CD4-positive, alpha-beta T cell (primary cell): ENCODE results near the gene DOHH. TPM values are rescaled to one million over a fixed set of nuclear protein-coding genes. Genes with fewer than 3 reads are reported as not detected.

Source experiments
- ATAC-seq: fragments of 200-7000 bp; cut with Tn5 transposase; one replicate; pipeline ENCODE4 v1.10.0; 2022; ENCODE audit warnings: mild to moderate bottlenecking; ENCODE audit not compliant: poor library complexity
- CTCF ChIA-PET: fragments of 350-600 bp; sonication (Branson Sonifier 250); formaldehyde crosslinking; loops from one replicate; lab custom pipeline; 2021; ENCODE audit warnings: antibody characterized with exemption, inconsistent platforms; lab: Charles Lee
- POLR2A ChIA-PET: fragments of 350-600 bp; sonication (Branson Sonifier 250); formaldehyde crosslinking; loops from one replicate; lab custom pipeline; 2021; ENCODE audit warnings: antibody characterized with exemption, inconsistent platforms; lab: Charles Lee
- DNase-seq, 14 experiments: peaks; one replicate each; pipeline ENCODE4 v3.0.0-alpha.2; 2013 to 2020; ENCODE audit warnings: mixed read lengths in 2 of 14
- H3K27ac ChIP-seq, 2 donors: one replicate each; pipeline versions ENCODE4 v1.5.1 to v1.7.0; 2013; ENCODE audit warnings: low read length in 2 of 2, low read depth in 1 of 2, mild to moderate bottlenecking in 1 of 2
- H3K27me3 ChIP-seq, 2 experiments: 1 replicate in 1 of 2; 2 replicates in 1 of 2; pipeline versions ENCODE4 v1.6.1 to v1.7.0; 2013; ENCODE audit warnings: low read length in 2 of 2, control low read depth in 1 of 2, mild to moderate bottlenecking in 1 of 2, moderate library complexity in 1 of 2; ENCODE audit not compliant: insufficient read depth in 2 of 2, control insufficient read depth in 1 of 2
- H3K36me3 ChIP-seq: one replicate; pipeline ENCODE4 v1.6.1; 2013; ENCODE audit warnings: low read length, control low read depth; ENCODE audit not compliant: insufficient read depth
- H3K4me1 ChIP-seq: one replicate; pipeline ENCODE4 v1.6.1; 2013; ENCODE audit warnings: low read length, control low read depth; ENCODE audit not compliant: insufficient read depth
- H3K4me3 ChIP-seq: one replicate; pipeline ENCODE4 v1.5.1; 2013; ENCODE audit warnings: mild to moderate bottlenecking, low read length, moderate library complexity
- H3K9me3 ChIP-seq, 2 experiments: 1 replicate in 1 of 2; 2 replicates in 1 of 2; pipeline versions ENCODE4 v1.6.1 to v1.7.0; 2013; ENCODE audit warnings: low read length in 2 of 2, mild to moderate bottlenecking in 2 of 2, control low read depth in 1 of 2, moderate library complexity in 1 of 2; ENCODE audit not compliant: control insufficient read depth in 1 of 2, insufficient read depth in 1 of 2
- H3K27ac Mint-ChIP-seq: one replicate; pipeline ENCODE4 v1.8.0; 2020; ENCODE audit warnings: mixed read lengths
- H3K27me3 Mint-ChIP-seq: one replicate; pipeline ENCODE4 v1.8.0; 2021; ENCODE audit warnings: mixed read lengths
- H3K36me3 Mint-ChIP-seq: one replicate; pipeline ENCODE4 v1.8.0; 2021; ENCODE audit warnings: low read depth, mixed read lengths
- H3K4me1 Mint-ChIP-seq: one replicate; pipeline ENCODE4 v1.8.0; 2021; ENCODE audit warnings: low read depth, mixed read lengths
- H3K4me3 Mint-ChIP-seq: one replicate; pipeline ENCODE4 v1.8.0; 2020; ENCODE audit warnings: mild to moderate bottlenecking, mixed read lengths
- H3K9me3 Mint-ChIP-seq: one replicate; pipeline ENCODE4 v1.8.0; 2020; ENCODE audit warnings: mixed read lengths
- intact Hi-C, 2 experiments: fragments of 100-400 bp; cut with DNase I in 1 of 2; cut with micrococcal nuclease in 1 of 2; formaldehyde crosslinking; loops; one replicate each; pipeline versions ENCODE4 v1.15.1 to v1.9.0; 2023 to 2025; cut with DNase I, micrococcal nuclease
- total RNA-seq, 174 experiments: library from RNA in 2 of 174; stranded (reverse) in 2 of 174; gene quantifications; one replicate each; pipeline ENCODE4 v1.2.3 and lab custom pipeline; 2021 to 2026
- TF ChIP-seq, protein P1 (sequence below): fragments of 200-600 bp; IDR thresholded peaks from one replicate; pipeline ENCODE4 v1.8.0; 2022; ENCODE audit warnings: antibody characterized with exemption, mild to moderate bottlenecking

Gene DOHH
- total RNA-seq, 2 experiments from 2014 or later: 3.9 to 4.7 TPM

DNA sequence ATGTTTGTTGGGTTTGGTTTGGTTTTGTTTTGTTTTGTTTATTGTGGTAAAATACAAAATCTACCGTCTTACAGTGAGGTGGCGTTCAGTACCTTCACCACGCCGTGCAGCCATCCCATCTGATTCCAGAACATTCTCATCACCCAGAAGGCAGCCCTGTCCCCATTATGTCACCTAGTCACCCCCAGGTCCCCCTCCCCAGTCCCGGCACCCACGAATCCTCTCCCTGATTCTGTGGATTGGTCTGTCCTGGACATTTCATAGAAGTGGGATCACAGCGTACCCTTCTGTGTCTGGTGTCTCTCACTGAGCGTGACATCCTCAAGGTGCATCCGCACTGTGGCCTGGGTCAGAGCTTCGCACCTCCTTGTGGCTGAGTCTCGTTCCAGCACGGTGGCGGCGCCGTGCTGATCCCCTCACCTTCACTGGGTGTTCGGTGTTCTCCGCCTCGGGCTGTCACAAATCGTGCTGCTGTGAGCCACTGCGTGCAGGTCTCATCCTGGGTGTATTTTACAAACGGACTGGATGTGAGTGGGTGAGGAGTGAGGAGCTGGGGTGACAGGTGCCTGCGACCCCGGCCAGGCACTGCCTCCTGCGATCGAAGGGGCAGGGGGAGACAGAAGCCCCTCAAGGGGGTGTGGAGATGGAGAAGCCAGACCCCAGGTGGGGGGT, 37.9 kb upstream of the DOHH start:
- ATAC-seq (peak; percentile 16), DNase-seq (no peak)
- TF ChIP-seq, protein P1, sequence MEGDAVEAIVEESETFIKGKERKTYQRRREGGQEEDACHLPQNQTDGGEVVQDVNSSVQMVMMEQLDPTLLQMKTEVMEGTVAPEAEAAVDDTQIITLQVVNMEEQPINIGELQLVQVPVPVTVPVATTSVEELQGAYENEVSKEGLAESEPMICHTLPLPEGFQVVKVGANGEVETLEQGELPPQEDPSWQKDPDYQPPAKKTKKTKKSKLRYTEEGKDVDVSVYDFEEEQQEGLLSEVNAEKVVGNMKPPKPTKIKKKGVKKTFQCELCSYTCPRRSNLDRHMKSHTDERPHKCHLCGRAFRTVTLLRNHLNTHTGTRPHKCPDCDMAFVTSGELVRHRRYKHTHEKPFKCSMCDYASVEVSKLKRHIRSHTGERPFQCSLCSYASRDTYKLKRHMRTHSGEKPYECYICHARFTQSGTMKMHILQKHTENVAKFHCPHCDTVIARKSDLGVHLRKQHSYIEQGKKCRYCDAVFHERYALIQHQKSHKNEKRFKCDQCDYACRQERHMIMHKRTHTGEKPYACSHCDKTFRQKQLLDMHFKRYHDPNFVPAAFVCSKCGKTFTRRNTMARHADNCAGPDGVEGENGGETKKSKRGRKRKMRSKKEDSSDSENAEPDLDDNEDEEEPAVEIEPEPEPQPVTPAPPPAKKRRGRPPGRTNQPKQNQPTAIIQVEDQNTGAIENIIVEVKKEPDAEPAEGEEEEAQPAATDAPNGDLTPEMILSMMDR: no peak
- Mint-ChIP-seq H3K36me3 (peaks cover 46% of the 10 kb centered on the region), H3K4me3 (no peak overlapping the region), H3K27me3 (no peaks in the 10 kb centered on the region), H3K4me1 (no peaks in the 10 kb centered on the region), H3K27ac (peak overlapping the region; percentile 42), H3K9me3 (no peaks in the 10 kb centered on the region)
- ChIA-PET POLR2A (interaction anchor here (0.7 to 1.2 kb wide), 2 partner anchors 16 to 37 kb away, joined by 3 read pairs; no protein-coding TSS in a partner anchor), CTCF (no interaction called here)
- Histone ChIP-seq H3K27ac (no peak overlapping the region), H3K27me3 (no peaks in the 10 kb centered on the region), H3K4me1 (no peaks in the 10 kb centered on the region), H3K36me3 (peaks cover 30% of the 10 kb centered on the region), H3K4me3 (no peak overlapping the region), H3K9me3 (peaks cover 0 to 10% of the 10 kb centered on the region in 2 experiments)
- intact Hi-C loops: no loop called here

GRCh38 chr19:3537438-3538240, 37.2 kb upstream of the DOHH start:
- Histone ChIP-seq H3K4me1 (no peaks in the 10 kb centered on the region), H3K27ac (no peak overlapping the region), H3K27me3 (no peaks in the 10 kb centered on the region), H3K4me3 (no peak overlapping the region), H3K9me3 (peaks cover 0 to 10% of the 10 kb centered on the region in 2 experiments), H3K36me3 (peaks cover 32% of the 10 kb centered on the region)
- peaks cover 51% of the 10 kb centered on the region for H3K36me3 Mint-ChIP-seq
- TF ChIP-seq, protein P1: no peak
- intact Hi-C loops: no loop called here
- no peak for ATAC-seq
- H3K4me1 Mint-ChIP-seq: no peaks in the 10 kb centered on the region
- H3K27ac Mint-ChIP-seq: peak overlapping the region; percentile 42
- no peaks in the 10 kb centered on the region for H3K27me3 Mint-ChIP-seq
- DNase-seq: no peak
- no peaks in the 10 kb centered on the region for H3K9me3 Mint-ChIP-seq
- POLR2A ChIA-PET: interaction anchor here (1.0 kb wide), 1 partner anchor 10 kb away, joined by 3 read pairs; no protein-coding TSS in a partner anchor
- CTCF ChIA-PET: interaction anchor here (0.5 kb wide), 1 partner anchor 766 kb away, joined by 3 read pairs; no protein-coding TSS in a partner anchor
- no peak overlapping the region for H3K4me3 Mint-ChIP-seq

DNA sequence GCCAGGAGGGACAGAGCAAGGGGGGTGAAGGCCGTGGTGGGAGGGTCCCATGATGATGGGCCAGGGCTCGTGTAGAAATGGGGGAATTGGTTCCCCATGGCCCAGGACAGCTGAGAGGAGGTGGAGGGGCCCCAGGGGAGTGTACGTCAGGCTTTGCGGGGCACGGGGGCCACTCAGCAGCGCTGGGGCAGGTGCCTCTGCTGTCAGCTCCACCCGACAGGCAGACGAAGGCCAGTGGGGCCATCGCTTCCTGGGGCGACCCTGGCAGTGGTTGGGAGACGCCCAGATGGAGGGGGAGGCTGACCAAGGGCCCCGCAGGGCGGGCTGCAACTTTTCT, 36.6 kb upstream of the DOHH start:
- CTCF ChIA-PET: interaction anchor here (0.5 kb wide), 1 partner anchor 766 kb away, joined by 3 read pairs; no protein-coding TSS in a partner anchor
- no peaks in the 10 kb centered on the region for H3K4me1 Mint-ChIP-seq

More for the DNA sequence above, 36.6 kb upstream of the DOHH start:
- TF ChIP-seq, protein P1: no peak
- Mint-ChIP-seq H3K4me3 (no peak overlapping the region), H3K36me3 (peaks cover 56% of the 10 kb centered on the region), H3K9me3 (no peaks in the 10 kb centered on the region), H3K27ac (no peak overlapping the region), H3K27me3 (no peaks in the 10 kb centered on the region)
- Histone ChIP-seq H3K27ac (no peak overlapping the region), H3K4me1 (no peaks in the 10 kb centered on the region), H3K27me3 (no peaks in the 10 kb centered on the region), H3K9me3 (peaks cover 0 to 10% of the 10 kb centered on the region in 2 experiments), H3K36me3 (peaks cover 37% of the 10 kb centered on the region), H3K4me3 (no peak overlapping the region)
- DNase-seq (no peak), ATAC-seq (no peak)
- intact Hi-C loops: no loop called here
- POLR2A ChIA-PET: interaction anchor here (0.6 to 1.0 kb wide), 2 partner anchors 10 to 53 kb away, joined by 3 read pairs; no protein-coding TSS in a partner anchor
